ENCODE results near the gene CPZ.

Gene CPZ

GRCh38 chr4:8547912-8548730 is 44.4 kb upstream of the CPZ start:
- Histone ChIP-seq H4K91ac (ENCODE audit: low read depth, low read length) (peak overlapping the region; percentile 84), H3K79me1 (ENCODE audit: low read length) (peaks cover 41% of the 10 kb centered on the region), H3K23ac (ENCODE audit: low read length) (no peak overlapping the region), H4K12ac (ENCODE audit: low read depth, low read length) (no peak overlapping the region), H3K9me3 (ENCODE audit: insufficient read depth, low read depth, low read length) (no peaks in the 10 kb centered on the region), H3K27me3 (ENCODE audit: insufficient read depth, low read length) (no peaks in the 10 kb centered on the region), H3K4me1 (ENCODE audit: control insufficient read depth in 1 of 2, insufficient read depth in 2 of 2, low read length in 2 of 2) (peaks cover 34 to 45% of the 10 kb centered on the region in 2 experiments), H3K14ac (ENCODE audit: low read length) (peak overlapping the region; percentile 62), H3K79me2 (ENCODE audit: control insufficient read depth, insufficient read depth, low read length, poor library complexity) (no peaks in the 10 kb centered on the region), H3K9ac (ENCODE audit: low read length) (no peak overlapping the region), H2AFZ (ENCODE audit: insufficient read depth, low read length, poor library complexity) (no peak overlapping the region), H4K8ac (ENCODE audit: low read depth, low read length) (peak overlapping the region; percentile 34), H2BK12ac (ENCODE audit: low read length) (peak overlapping the region; percentile 74), H2AK5ac (ENCODE audit: low read length) (peak overlapping the region; percentile 19), H2BK5ac (ENCODE audit: low read depth, low read length, poor library complexity) (peak overlapping the region; percentile 70), H2BK120ac (ENCODE audit: insufficient read depth, low read length, poor library complexity) (peak overlapping the region; percentile 87), H3K4ac (ENCODE audit: low read depth, low read length) (no peak overlapping the region), H3K4me3 (ENCODE audit: low read depth, low read length) (no peak overlapping the region), H3K18ac (ENCODE audit: low read length) (peak overlapping the region; percentile 15), H3K36me3 (ENCODE audit: control insufficient read depth in 1 of 2, insufficient read depth in 2 of 2, low read length in 2 of 2) (no peaks in the 10 kb centered on the region), H3K4me2 (ENCODE audit: low read length) (no peak overlapping the region), H3K27ac (ENCODE audit: low read depth, low read length) (peak overlapping the region; percentile 73)
- DNase-seq = peak; percentile 88 to 96
- WGBS (ENCODE audit: extremely low coverage, insufficient coverage, insufficient read length) = no CpG with 5 or more reads among the region's 16 CpGs

GRCh38 chr4:8548731-8549351 is 43.7 kb upstream of the CPZ start:
- H3K9ac ChIP-seq (ENCODE audit: low read length) = no peak overlapping the region
- no peak overlapping the region for H3K4me3 ChIP-seq (ENCODE audit: low read depth, low read length)
- peak overlapping the region; percentile 6 for H2AK5ac ChIP-seq (ENCODE audit: low read length)
- WGBS (ENCODE audit: extremely low coverage, insufficient coverage, insufficient read length) = no CpG with 5 or more reads among the region's 14 CpGs
- H4K8ac ChIP-seq (ENCODE audit: low read depth, low read length) = no peak overlapping the region
- no peaks in the 10 kb centered on the region for H3K27me3 ChIP-seq (ENCODE audit: insufficient read depth, low read length)
- no peak overlapping the region for H3K4me2 ChIP-seq (ENCODE audit: low read length)
- peak overlapping the region; percentile 75 for H2BK12ac ChIP-seq (ENCODE audit: low read length)
- peak overlapping the region; percentile 18 for H3K18ac ChIP-seq (ENCODE audit: low read length)
- no peaks in the 10 kb centered on the region for H3K79me2 ChIP-seq (ENCODE audit: control insufficient read depth, insufficient read depth, low read length, poor library complexity)
- H3K27ac ChIP-seq (ENCODE audit: low read depth, low read length) = peak overlapping the region; percentile 40
- H3K36me3 ChIP-seq (ENCODE audit: control insufficient read depth in 1 of 2, insufficient read depth in 2 of 2, low read length in 2 of 2) = no peaks in the 10 kb centered on the region
- H3K23ac ChIP-seq (ENCODE audit: low read length) = no peak overlapping the region
- peak overlapping the region; percentile 33 for H2BK120ac ChIP-seq (ENCODE audit: insufficient read depth, low read length, poor library complexity)
- DNase-seq = peak; percentile 47 to 49
- H3K79me1 ChIP-seq (ENCODE audit: low read length) = peaks cover 44% of the 10 kb centered on the region
- peak overlapping the region; percentile 25 for H3K14ac ChIP-seq (ENCODE audit: low read length)
- peak overlapping the region; percentile 84 for H4K91ac ChIP-seq (ENCODE audit: low read depth, low read length)
- H3K4me1 ChIP-seq (ENCODE audit: control insufficient read depth in 1 of 2, insufficient read depth in 2 of 2, low read length in 2 of 2) = peaks cover 32 to 45% of the 10 kb centered on the region in 2 experiments
- H2BK5ac ChIP-seq (ENCODE audit: low read depth, low read length, poor library complexity) = peak overlapping the region; percentile 24
- H4K12ac ChIP-seq (ENCODE audit: low read depth, low read length) = no peak overlapping the region
- no peak overlapping the region for H2AFZ ChIP-seq (ENCODE audit: insufficient read depth, low read length, poor library complexity)
- no peaks in the 10 kb centered on the region for H3K9me3 ChIP-seq (ENCODE audit: insufficient read depth, low read depth, low read length)
- H3K4ac ChIP-seq (ENCODE audit: low read depth, low read length) = no peak overlapping the region

GRCh38 chr4:8549352-8549931 is 43.1 kb upstream of the CPZ start:
- Histone ChIP-seq H3K9ac (ENCODE audit: low read length) (no peak overlapping the region), H3K9me3 (ENCODE audit: insufficient read depth, low read depth, low read length) (no peaks in the 10 kb centered on the region), H3K4me1 (ENCODE audit: control insufficient read depth in 1 of 2, insufficient read depth in 2 of 2, low read length in 2 of 2) (peaks cover 32 to 45% of the 10 kb centered on the region in 2 experiments), H3K27me3 (ENCODE audit: insufficient read depth, low read length) (no peaks in the 10 kb centered on the region), H3K4ac (ENCODE audit: low read depth, low read length) (no peak overlapping the region), H2AK5ac (ENCODE audit: low read length) (peak overlapping the region; percentile 6), H4K8ac (ENCODE audit: low read depth, low read length) (no peak overlapping the region), H2AFZ (ENCODE audit: insufficient read depth, low read length, poor library complexity) (peak overlapping the region; percentile 28), H3K79me2 (ENCODE audit: control insufficient read depth, insufficient read depth, low read length, poor library complexity) (no peaks in the 10 kb centered on the region), H3K18ac (ENCODE audit: low read length) (no peak overlapping the region), H3K14ac (ENCODE audit: low read length) (peak overlapping the region; percentile 56), H3K4me3 (ENCODE audit: low read depth, low read length) (no peak overlapping the region), H2BK120ac (ENCODE audit: insufficient read depth, low read length, poor library complexity) (peak overlapping the region; percentile 33), H2BK5ac (ENCODE audit: low read depth, low read length, poor library complexity) (peak overlapping the region; percentile 20), H4K91ac (ENCODE audit: low read depth, low read length) (peak overlapping the region; percentile 29), H2BK12ac (ENCODE audit: low read length) (peak overlapping the region; percentile 75), H3K27ac (ENCODE audit: low read depth, low read length) (no peak overlapping the region), H3K79me1 (ENCODE audit: low read length) (peaks cover 44% of the 10 kb centered on the region), H3K23ac (ENCODE audit: low read length) (no peak overlapping the region), H3K36me3 (ENCODE audit: control insufficient read depth in 1 of 2, insufficient read depth in 2 of 2, low read length in 2 of 2) (no peaks in the 10 kb centered on the region), H3K4me2 (ENCODE audit: low read length) (no peak overlapping the region), H4K12ac (ENCODE audit: low read depth, low read length) (no peak overlapping the region)
- no CpG with 5 or more reads among the region's 11 CpGs for WGBS (ENCODE audit: extremely low coverage, insufficient coverage, insufficient read length)
- no peak for DNase-seq

- Histone ChIP-seq H3K79me1 (ENCODE audit: low read length) (peaks cover 39% of the 10 kb centered on the region), H3K4me1 (ENCODE audit: control insufficient read depth in 1 of 2, insufficient read depth in 2 of 2, low read length in 2 of 2) (peaks cover 22 to 34% of the 10 kb centered on the region in 2 experiments), H3K4me3 (ENCODE audit: low read depth, low read length) (no peak overlapping the region), H3K23ac (ENCODE audit: low read length) (no peak overlapping the region), H2BK5ac (ENCODE audit: low read depth, low read length, poor library complexity) (no peak overlapping the region), H3K4me2 (ENCODE audit: low read length) (no peak overlapping the region), H3K9ac (ENCODE audit: low read length) (no peak overlapping the region), H3K36me3 (ENCODE audit: control insufficient read depth in 1 of 2, insufficient read depth in 2 of 2, low read length in 2 of 2) (no peaks in the 10 kb centered on the region), H4K91ac (ENCODE audit: low read depth, low read length) (peak overlapping the region; percentile 31), H3K4ac (ENCODE audit: low read depth, low read length) (no peak overlapping the region), H3K79me2 (ENCODE audit: control insufficient read depth, insufficient read depth, low read length, poor library complexity) (no peaks in the 10 kb centered on the region), H4K8ac (ENCODE audit: low read depth, low read length) (peak overlapping the region; percentile 21), H3K14ac (ENCODE audit: low read length) (peak overlapping the region; percentile 16), H2AK5ac (ENCODE audit: low read length) (peak overlapping the region; percentile 8), H2BK120ac (ENCODE audit: insufficient read depth, low read length, poor library complexity) (peak overlapping the region; percentile 3), H3K27ac (ENCODE audit: low read depth, low read length) (peak overlapping the region; percentile 16), H3K9me3 (ENCODE audit: insufficient read depth, low read depth, low read length) (no peaks in the 10 kb centered on the region), H4K12ac (ENCODE audit: low read depth, low read length) (no peak overlapping the region), H3K27me3 (ENCODE audit: insufficient read depth, low read length) (no peaks in the 10 kb centered on the region), H2BK12ac (ENCODE audit: low read length) (peak overlapping the region; percentile 84), H2AFZ (ENCODE audit: insufficient read depth, low read length, poor library complexity) (no peak overlapping the region), H3K18ac (ENCODE audit: low read length) (no peak overlapping the region)
- no peak for DNase-seq
- no CpG with 5 or more reads among the region's 9 CpGs for WGBS (ENCODE audit: extremely low coverage, insufficient coverage, insufficient read length)
These were observed 41.9 kb upstream of the CPZ start for GRCh38 chr4:8550691-8551090.

Data from trophoblast cell (in vitro differentiated cells and primary cell).